Activated gamma-delta T cell treated with Interleukin-2 at 50 U/mL for 16 hours (primary cell): ENCODE results near the gene HDDC2.
A peak's percentile ranks its signal among the peaks of the same experiment; 100 is the strongest.

ENCODE experiments used
- DNase-seq: peaks from one replicate; pipeline ENCODE4 v3.0.0-alpha.2; 2020

The HDDC2 gene, protein sequence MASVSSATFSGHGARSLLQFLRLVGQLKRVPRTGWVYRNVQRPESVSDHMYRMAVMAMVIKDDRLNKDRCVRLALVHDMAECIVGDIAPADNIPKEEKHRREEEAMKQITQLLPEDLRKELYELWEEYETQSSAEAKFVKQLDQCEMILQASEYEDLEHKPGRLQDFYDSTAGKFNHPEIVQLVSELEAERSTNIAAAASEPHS

DNA sequence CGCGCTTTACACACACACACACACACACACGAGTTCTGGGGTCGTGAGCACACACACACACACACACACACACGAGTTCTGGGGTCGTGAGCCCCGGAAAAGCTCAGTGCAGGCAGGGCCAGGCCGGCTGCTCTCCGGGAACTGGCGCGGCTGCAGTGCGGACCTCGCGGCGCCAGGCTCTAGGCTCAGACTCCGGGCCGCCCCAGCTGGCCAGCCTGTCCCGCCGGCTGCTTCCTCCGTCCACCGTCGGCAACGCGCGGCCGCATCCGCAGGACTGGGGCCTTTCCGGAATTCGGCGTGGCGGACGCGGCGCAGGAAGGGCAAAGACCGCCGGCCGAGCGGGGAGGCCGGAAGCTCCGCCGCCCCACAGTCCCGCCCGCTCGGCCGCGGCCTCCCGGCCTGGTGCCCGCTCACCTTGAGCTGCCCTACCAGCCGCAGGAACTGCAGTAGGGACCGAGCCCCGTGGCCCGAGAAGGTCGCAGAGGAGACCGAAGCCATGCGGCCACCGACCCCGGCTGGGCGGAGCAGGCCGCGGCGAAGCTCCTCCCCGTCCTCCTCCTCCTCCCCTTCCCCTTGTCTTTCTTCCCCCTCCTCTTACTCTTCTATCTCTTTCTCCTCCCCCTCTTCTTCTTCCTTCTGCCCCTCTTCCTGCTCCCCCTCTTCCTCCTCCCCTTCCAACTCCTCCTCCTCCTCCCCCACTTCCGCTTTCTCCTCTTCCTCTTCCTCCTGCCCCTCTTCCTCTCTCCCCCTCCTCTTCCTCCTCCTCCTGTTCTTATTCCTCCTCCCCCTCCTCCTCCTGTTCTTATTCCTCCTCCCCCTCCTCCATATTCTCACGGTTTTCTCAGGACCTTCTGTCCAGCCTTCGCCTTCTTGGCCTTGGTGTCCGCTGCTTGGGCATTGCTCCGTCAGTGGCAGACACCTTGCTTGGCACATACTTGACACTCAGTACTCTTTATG, at the start of gene HDDC2:
Gene HDDC2, minus strand, starts transcription at position 533 of the 957 bp plus-strand sequence. Its CDS starts 35 bp downstream, at position 498.
- DNase-seq, result peak; percentile 23

DNA sequence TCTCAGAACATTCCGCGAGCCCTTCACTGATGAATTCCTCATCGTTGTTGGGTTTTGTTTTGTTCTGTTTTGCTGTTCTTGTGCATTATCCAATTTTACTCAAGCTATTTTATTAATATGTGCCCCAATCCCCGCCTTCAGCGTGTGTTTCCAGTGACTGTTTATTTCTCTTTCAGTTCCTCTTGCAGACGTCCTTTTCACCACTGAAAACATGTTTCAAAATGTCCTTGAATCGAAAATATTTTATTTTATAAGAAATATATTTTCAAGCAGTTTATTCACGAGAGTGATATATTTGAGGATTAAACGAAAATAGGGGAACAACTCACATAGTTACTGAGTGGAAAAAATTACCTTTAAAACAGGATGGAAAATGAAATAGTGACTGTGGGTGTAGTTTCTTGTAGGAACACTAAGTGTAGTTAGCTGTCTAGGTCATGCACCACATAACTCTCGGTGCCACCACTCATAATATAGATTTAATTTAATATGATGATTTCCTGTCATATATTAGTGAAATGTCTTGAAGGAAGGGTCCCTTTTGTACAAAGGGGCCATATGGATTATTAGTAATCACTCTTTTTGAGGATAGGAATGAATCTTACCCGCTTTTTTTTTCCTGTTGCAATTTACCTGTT, 45.3 kb upstream of the HDDC2 start:
- no peak for DNase-seq

DNA sequence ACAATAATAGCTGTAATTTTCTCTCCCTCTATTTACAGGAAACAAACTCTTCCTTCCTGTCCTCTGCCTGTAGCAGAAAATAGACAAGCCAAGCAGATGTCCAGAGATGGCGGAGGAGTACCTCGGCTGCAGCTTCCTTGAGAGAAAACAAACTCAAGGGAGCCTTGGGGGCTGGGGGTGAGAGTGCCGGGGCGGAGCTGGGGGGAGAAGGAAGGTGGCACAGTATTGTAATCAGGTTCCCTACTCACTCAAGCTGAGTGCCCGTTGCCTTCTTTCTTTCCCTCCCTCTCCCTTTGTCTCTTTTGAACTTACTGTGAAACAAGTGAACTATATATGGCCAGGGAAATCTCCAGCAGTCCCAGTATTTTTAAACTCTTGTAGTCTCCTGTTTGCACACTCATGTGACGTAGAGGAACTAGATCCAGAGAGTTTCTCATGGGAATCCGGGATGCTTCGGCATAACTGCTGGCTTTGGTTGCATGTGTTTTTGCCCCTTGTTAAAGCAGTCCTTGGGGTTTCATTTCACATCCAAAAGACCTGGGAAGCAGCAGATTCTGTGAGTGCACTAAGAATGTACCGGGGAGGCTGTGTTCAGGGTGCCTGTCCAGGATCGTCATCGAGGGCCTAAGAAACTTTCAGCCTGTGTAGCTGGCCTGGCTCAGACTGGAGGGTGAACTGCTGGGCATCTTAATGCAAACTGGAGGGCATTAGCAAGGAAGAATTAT, 44.6 kb upstream of the HDDC2 start:
- no peak for DNase-seq

DNA sequence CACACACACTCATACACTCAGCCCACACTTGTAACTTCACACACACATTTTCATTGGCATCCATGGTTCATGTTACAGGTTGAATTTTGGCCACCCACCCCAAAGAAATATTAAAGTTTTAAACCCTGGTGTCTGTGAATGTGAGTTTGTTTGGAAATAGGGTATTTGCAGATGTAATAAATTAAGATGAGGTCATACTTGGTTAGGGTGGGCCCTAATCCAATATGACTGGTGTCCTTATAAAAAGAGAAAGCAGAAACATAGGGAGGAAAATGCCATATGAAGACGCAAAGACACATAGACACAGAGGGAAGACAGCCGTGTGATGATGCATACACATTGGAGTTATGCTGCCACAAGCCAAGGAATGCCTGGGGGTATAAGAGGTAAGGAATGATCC, 39.7 kb upstream of the HDDC2 start:
- no peak for DNase-seq

DNA sequence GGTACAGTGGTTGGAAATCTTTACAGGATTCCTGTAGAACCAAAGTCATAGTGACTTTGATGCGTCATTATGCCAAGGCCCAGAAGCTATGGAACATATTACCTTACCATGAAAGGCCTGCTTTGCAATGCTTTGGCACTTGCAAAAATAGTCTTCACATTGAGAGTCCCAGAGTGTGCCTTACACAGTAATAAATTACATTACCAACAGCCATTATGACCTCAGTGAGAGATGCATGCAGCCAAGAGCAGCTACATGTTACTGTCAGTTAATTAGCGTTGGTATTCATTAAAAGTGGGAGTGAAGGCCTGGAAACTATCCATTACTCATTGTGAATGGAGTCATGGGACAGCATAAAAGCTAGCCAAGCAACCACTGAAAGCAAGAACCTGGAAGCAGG, 39.2 kb upstream of the HDDC2 start:
- DNase-seq, result no peak

DNA sequence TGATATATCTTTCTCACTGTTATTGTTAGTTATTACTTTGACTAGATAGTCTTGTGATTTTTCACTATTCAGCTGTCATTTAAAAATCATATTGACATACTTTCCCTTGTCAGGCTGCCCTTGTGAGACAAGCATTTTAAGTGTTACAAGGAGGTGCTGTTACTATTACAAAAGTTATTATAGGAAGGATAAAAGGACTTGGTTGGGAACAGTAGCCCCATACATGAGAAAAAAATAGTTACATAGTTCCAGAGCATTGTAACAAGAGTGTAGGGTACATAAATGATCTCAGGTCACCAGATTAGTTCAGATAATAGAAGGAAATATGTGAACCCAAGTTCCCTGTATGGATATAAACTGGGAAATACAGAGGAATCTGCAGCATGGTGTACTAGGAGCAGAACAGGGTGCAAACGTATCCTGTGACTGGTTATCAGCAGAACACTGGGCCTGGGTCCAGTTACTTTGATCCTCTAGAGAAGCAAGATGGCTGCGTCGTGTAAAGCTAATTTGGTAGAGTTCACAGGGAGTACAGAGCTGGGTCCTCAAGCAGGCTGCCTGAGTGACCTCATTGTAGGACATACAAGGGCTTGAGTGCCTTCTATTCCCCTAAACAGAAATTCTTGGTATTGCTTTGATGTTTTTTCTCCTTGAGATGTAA, 38.5 kb upstream of the HDDC2 start:
- DNase-seq, result no peak

DNA sequence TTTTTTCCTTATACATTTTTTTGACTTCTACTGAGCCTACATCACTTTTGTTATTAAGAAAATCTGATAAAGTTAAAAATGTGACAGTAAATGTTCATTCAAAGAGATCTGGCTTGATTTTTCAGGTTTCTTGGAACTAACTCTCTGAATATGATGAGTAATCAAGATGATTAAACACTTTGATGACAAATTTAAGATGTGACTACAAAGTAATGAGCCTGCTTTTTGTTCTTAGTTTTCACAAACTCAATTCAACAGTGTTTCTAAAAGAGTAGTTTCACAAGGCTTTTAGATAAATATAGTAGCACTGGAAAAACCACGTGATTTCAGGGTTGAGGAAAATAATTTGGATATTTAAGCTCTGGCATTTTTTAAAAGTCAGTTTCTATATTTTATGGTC, 37.9 kb upstream of the HDDC2 start:
- no peak for DNase-seq

DNA sequence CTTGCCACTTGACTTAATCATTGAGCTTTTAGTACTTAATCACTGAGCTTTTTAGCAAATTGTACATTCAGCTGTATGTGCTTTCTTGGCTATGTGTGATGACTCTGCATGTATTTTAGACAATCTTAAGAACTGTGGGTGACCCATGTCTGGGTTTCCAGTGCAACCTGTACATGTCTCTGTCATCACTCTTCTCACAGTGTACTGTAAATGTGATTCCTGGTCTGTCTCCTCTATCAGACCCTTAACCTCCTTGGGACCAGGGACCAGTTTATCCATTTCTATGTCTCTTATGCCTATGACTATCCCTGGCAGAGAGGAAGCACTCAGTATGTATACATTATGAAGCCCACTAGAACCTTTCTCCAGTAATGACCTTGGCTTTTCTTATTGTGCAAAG, 36.6 kb upstream of the HDDC2 start:
- no peak for DNase-seq

DNA sequence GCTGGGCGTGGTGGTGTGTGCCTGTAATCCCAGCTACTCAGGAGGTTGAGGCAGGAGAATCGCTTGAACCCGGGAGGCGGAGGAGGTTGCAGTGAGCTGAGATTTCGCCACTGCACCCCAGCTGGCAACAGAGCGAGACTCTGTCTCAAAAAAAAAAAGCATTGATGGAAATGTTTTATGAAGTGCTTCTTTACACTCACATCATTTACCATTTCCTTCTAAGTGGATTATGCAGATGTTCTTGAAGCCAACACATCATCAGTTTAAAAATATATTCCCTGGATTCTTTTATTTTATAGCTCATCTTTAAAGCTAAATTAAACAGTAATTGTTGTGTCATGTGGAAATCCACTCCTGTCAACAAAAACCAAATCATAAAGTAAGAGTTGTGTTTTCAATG, 35.9 kb upstream of the HDDC2 start:
- no peak for DNase-seq

DNA sequence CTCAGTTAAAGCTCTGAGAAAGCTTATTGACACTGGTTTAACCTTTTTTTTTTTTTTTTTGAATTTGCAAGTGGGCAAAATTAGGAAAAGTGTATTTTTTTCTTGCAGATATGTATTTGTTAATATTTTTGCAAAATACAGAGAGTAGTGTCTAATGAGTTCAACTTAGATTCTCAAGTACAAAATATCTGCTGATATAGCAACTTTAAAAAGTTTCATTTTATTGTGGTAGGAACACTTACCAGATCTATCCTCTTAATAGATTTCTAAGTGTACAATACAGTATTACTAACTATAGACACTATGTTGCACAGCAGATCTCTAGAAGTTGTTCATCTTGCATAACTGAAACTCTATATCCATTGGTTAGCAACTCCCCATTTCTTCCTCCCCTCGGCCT, 30.9 kb upstream of the HDDC2 start:
- DNase-seq, result no peak

DNA sequence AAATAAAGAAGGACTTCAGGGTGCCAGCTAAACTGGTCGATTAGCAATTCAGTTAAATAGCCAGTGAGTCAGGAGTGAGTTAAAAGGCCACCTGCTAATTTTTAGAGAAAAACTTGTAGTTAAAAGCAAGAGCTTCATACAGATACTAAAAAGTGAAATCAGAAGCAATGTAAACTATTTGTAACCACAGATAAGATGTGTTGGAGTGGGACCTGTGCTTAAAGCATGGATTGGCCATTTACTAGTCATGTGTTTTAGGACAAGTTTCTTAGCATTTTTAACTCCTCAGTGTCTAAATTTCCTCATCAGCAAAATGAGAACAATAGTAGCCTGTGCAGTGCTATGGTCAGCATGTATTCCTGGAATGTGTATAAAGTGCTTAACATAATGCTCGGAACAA, 23.8 kb upstream of the HDDC2 start:
- DNase-seq, result no peak

DNA sequence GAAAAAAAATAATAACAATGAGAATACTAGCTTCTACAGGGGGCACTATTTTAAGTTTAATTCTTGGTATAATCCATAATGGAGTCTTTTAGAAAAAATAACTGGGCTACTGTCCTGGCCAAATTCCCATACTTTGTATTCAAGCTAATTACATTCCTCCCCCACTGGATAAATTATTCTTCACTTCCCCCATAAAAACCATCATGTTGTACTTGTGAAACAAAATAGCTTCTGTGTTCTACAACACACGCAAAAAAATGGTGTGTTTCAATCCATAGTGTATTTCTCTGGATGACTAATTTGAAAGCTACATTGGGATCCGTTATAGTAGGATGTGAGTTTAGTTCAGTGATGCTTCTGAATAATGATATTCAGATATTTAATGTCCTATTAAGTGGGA, 21.6 kb upstream of the HDDC2 start:
- DNase-seq, result no peak

DNA sequence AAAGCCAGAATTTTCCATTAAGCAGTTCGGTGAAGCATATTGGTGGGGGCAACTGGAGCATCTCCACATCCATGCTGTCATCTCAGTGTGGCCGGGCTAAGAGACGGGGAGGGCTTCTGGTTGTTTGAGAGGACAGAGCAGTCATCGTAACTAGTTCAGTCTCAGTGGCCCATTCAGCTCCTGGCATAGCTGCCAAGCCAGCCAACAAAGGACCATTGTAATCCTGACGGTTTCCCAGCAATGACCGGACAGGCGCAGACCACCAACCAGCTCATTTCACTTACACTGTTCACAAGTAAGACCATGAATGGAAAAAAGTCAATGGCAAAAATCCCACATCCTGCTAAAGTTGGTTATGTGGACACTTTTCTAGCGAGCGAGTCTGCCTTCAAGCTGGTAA, 14.9 kb upstream of the HDDC2 start:
- no peak for DNase-seq

DNA sequence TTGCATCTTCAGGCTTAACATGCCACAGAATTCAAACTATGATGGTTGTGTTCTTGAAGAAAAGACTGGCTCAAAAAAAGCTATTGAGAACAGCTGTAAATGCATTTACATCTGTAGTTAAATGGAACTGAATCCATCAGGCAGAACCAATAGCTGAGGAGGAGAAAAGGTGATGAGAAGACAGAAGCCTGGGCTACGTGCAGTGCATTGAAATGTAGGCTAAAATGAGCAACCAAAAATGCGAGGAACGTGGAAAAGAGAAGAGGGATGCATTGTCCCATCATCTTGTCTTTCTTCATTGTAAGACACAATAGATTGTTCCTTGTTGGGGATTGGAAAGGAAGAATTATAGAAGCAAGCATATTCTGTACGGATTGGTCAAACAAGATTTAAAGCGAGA, 13.8 kb upstream of the HDDC2 start:
- DNase-seq, result no peak

DNA sequence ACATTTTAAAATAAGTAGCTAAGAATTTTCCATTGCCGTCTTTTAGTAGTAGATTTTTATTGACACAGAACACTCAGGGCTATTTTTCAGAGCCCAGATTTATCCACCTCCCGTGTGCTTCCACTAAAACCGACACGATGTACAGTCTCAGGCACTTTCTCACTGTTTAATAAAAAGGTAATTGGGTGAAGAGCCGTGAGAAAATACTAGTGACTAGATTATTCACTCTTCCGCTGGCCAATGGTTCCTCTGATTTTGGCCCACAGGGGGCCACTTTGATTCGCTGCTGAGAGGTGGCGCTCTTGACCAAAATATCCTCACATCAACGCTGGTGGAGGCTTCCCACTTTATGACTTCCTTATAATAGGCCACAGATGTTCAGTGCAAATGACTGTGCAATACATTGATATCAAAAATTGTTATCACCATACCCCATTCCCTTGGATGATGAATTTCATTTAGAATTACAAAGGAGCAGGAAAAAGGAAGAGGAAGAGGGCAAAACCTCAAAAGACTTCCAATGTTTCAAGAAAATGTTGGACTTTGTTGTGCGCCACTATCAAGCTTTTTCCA, 12.3 kb upstream of the HDDC2 start:
- DNase-seq, result no peak

DNA sequence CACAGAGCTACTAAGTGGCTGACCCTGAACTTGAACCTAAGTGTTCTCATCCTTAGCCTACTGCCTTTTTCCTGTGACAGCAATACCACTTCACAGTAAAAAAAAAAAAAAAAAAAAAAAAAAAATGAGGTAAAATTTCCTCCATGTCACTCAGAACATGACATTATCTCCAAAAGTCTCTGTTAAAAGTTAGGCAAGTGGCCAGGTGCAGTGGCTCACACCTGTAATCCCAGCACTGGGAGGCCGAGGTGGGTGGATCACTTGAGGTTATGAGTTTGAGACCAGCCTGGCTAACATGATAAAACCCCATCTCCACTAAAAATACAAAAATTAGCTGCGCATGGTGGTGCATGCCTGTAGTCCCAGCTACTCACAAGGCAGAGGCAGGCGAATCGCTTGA, 11.2 kb upstream of the HDDC2 start:
- no peak for DNase-seq

DNA sequence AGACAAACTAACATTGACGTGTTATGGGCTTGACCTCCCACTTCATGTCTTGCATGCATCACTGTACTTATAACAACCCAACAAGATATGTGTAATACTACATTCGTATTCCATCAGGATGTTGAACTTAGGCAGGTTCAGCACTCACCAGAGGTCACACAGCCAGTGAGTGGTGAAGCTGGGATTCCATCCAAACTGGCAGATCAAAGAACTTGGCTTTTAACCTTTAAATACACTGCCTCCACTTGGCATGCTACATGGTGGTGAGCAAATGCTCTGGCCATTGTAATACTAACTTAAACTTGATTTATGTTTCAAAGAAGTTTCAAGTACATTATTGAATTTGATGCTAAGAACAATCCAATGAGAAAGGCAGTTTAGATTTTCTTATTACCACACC, 10.7 kb upstream of the HDDC2 start:
- no peak for DNase-seq

DNA sequence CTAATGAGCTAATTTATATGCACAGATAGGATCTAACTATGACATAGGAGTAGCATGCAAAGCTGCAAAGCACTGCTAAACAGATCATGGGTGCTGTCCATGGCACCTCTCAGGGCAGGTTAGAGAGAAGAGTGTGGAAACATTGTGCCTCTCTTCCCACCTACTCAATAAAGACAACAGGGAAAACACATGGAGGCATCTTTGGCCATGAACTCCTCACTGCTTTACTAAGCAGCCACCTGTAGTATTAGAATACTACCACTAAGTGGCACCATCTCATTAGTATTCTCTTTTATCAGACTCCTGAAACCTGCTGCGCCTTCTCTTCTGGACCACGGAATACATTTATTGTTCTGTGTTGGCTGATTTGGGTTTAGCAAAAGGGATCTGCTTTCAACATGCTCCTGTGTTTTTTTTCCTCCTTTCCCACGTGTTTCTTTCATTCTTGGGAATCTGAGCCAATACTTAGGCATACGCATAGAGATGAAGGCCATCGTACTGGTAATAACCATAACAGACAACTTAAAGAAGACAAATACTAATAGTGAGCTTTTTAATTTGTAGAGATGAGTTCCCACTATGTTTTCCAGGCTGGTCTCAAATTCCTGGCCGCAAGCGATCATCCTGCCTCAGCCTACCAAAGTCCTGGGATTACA, 9.4 kb upstream of the HDDC2 start:
- DNase-seq, result no peak

DNA sequence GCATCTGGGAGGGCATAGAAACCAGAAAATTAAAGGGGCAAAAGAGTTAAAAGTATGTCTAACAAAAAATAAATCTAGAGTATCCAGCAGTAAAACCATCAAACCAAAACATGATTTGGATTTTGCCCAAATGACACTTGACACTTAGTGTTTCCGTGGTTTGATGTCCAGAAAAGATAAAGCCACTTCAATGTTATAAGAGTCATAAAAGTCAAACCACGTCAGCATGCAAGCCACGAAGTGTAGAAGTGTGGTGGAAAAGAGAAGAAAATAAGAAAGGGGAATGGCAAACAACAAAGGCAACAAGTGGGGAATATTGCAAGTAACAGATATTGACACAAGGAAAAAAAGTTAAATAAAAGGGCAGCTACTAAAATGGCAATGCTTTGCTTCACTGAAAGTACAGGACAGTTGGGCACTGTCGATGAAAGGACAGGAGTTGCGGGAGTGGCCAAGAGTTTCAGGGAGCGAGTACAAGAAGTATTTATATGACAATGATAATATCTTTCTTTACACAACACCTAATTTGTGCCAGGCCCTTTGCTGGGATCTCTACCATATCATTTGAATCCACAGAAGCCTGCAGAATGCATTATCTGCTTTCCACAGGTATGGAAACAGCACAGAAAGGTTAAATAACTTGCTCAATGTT, 6.3 kb upstream of the HDDC2 start:
- DNase-seq, result no peak

DNA sequence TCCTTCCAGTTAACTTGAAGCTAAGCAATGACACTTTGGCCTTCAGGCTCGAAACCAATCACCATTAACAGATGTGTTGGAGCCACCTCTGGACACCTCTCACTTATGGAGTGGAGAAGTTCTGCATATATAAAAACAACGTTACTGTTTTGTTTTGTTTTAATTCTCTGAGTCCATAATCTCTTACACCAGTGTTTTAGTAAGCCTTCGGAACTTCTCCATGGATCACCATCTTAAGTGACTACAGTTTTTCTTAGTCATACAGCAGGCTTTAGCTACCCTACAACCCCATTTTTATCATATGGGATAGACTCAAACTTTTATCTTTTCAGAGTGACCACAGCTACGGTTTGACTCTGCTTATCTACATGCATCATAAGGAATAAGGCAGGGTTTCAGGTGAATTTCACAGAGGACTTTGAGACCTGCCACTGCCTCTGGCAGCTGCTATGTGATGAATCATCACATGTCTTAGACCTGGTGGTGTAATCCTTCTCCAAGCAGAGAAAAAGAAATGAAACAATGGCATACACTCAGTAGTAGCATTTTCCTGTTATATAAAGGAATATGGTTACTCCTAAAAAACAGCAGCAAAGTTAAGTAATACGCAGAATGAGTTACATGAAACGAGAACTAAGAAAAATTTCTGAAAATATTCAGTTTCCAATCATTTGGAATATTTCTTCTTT, 5.5 kb upstream of the HDDC2 start:
- no peak for DNase-seq

DNA sequence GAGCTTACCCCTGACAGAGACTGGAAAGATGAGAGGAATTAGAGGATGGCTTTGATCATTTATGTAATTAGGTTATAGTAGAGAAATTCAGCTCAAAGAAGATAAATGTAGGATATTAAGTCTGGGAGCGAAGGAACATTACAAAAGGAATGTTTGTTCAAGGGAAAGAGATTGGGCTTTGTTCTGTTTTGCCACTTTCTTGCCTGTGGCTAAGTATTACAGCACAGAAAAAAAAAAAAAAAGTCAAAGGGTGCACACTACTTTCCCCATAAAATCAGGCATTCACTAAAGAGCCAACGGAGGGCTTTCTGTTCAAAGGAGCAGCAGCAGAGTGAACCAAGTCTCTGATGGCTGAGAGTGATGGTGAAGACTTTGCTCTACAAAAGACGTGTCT, 5.0 kb upstream of the HDDC2 start:
- no peak for DNase-seq
